Measurements from ENCODE around the gene DENND1A. TPM values are rescaled to one million over a fixed set of nuclear protein-coding genes. Genes with fewer than 3 reads are reported as not detected.

The DENND1A gene
- total RNA-seq, 1 experiment from 2014 or later = 23.5 TPM

- no peak for TF ChIP-seq TEAD4 (CRISPR knock-in tag; IDR thresholded peaks at IDR 0.05)
- TF ChIP-seq USF1 (CRISPR knock-in tag; IDR thresholded peaks at IDR 0.05) = no peak
- TF ChIP-seq NFE2L1 (CRISPR knock-in tag; IDR thresholded peaks at IDR 0.05) = no peak
- no peak for TF ChIP-seq SP1 (CRISPR knock-in tag; conservative IDR thresholded peaks at IDR 0.05)
- TF ChIP-seq USF2 (CRISPR knock-in tag; IDR thresholded peaks at IDR 0.05) = no peak
- no peaks in the 10 kb centered on the region for H3K27me3 Mint-ChIP-seq (ENCODE audit: low read depth)
- peaks cover 6% of the 10 kb centered on the region for H3K4me1 Mint-ChIP-seq
- no peak overlapping the region for H3K27ac Mint-ChIP-seq
- ChIA-PET POLR2A (no interaction called here), CTCF (interaction anchor here (1.4 to 4.1 kb wide), 7 partner anchors 117 to 499 kb away, joined by 3 to 21 read pairs (median 6); no protein-coding TSS in a partner anchor)
- no peak for ATAC-seq
- DNase-seq (ENCODE audit: low spot score) = no peak
- no peaks in the 10 kb centered on the region for H3K36me3 Mint-ChIP-seq
- no peaks in the 10 kb centered on the region for H3K9me3 Mint-ChIP-seq
- no peak overlapping the region for H3K4me3 Mint-ChIP-seq
Observed at GRCh38 chr9:123542435-123543225, 387.3 kb downstream of the DENND1A start.

GRCh38 chr9:123541411-123541810 is 388.5 kb downstream of the DENND1A start:
- DNase-seq (ENCODE audit: low spot score) (no peak), ATAC-seq (no peak)
- Mint-ChIP-seq H3K27me3 (ENCODE audit: low read depth) (no peaks in the 10 kb centered on the region), H3K27ac (no peak overlapping the region), H3K36me3 (no peaks in the 10 kb centered on the region), H3K4me1 (peaks cover 6% of the 10 kb centered on the region), H3K9me3 (no peaks in the 10 kb centered on the region), H3K4me3 (no peak overlapping the region)
- ChIA-PET CTCF (interaction anchor here (0.6 to 4.1 kb wide), 6 partner anchors 21 to 500 kb away, joined by 3 to 21 read pairs (median 8); no protein-coding TSS in a partner anchor), POLR2A (no interaction called here)
- no peak for TF ChIP-seq TEAD4 (CRISPR knock-in tag; IDR thresholded peaks at IDR 0.05)
- TF ChIP-seq NR3C1 (CRISPR knock-in tag; conservative IDR thresholded peaks at IDR 0.05; ENCODE audit: low read depth) = no peak
- TF ChIP-seq ZNF263 (CRISPR knock-in tag; IDR thresholded peaks at IDR 0.05; ENCODE audit: low read depth) = no peak
- no peak for TF ChIP-seq SMAD4 (CRISPR knock-in tag; IDR thresholded peaks at IDR 0.05)
- no peak for TF ChIP-seq ZNF281 (CRISPR knock-in tag; IDR thresholded peaks at IDR 0.05)
- no peak for TF ChIP-seq ATF2 (CRISPR knock-in tag; IDR thresholded peaks at IDR 0.05; ENCODE audit: borderline replicate concordance, low read depth)
- TF ChIP-seq FOXP1 (CRISPR knock-in tag; IDR thresholded peaks at IDR 0.05; ENCODE audit: borderline replicate concordance) = no peak
- TF ChIP-seq ZSCAN18 (CRISPR knock-in tag; IDR thresholded peaks at IDR 0.05) = no peak
- no peak for TF ChIP-seq E2F4 (CRISPR knock-in tag; IDR thresholded peaks at IDR 0.05; ENCODE audit: borderline replicate concordance, low read depth)
- no peak for TF ChIP-seq ZNF532 (CRISPR knock-in tag; IDR thresholded peaks at IDR 0.05; ENCODE audit: borderline replicate concordance)
- TF ChIP-seq ZNF232 (CRISPR knock-in tag; IDR thresholded peaks at IDR 0.05) = no peak
- no peak for TF ChIP-seq FOXP4 (CRISPR knock-in tag; IDR thresholded peaks at IDR 0.05)
